Ovary (tissue), 3 donors: Measurements from ENCODE around the gene PROM2.

ENCODE experiments used
- CTCF ChIP-seq, 3 donors: fragments of 450-650 bp in 2 of 3; fragments of 200-600 bp in 1 of 3; IDR thresholded peaks; one replicate each; pipeline versions ENCODE4 v1.5.1 to v1.8.0; 2016 to 2022; ENCODE audit warnings: antibody characterized with exemption in 3 of 3, mild to moderate bottlenecking in 1 of 3
- EP300 ChIP-seq: sonication (generic); formaldehyde crosslinking; IDR thresholded peaks from one replicate; pipeline ENCODE4 v1.6.1; 2017; ENCODE audit warnings: antibody characterized with exemption
- POLR2A ChIP-seq: fragments of 450-650 bp; IDR thresholded peaks from one replicate; pipeline ENCODE4 v1.6.1; 2017; ENCODE audit warnings: antibody characterized with exemption, mild to moderate bottlenecking, moderate library complexity
- donor health status: DM: no; HTN: no; CAD: no.

- TF ChIP-seq CTCF (IDR thresholded peaks at IDR 0.05): no peak
- no peak for TF ChIP-seq POLR2A
- TF ChIP-seq EP300: no peak
Measured at GRCh38 chr2:95292623-95293260, 18.5 kb downstream of the PROM2 start.
